HEK293T (cell line): ENCODE data around the gene WRAP73.

Experiments
- CTCF ChIA-PET: fragments of 350-600 bp; formaldehyde crosslinking; extraction: SDS; loops from one replicate; lab custom pipeline; 2021; ENCODE audit warnings: antibody characterized with exemption, inconsistent platforms; lab: Yijun Ruan, JAX
- POLR2A ChIA-PET: fragments of 350-600 bp; formaldehyde crosslinking; extraction: SDS; loops from one replicate; lab custom pipeline; 2020; ENCODE audit warnings: antibody characterized with exemption, inconsistent platforms; lab: Yijun Ruan, JAX
- DNase-seq: peaks from one replicate; pipeline ENCODE4 v3.0.0; 2012; ENCODE audit warnings: mixed read lengths; ENCODE audit errors: extremely low spot score
- ARNT ChIP-seq: fragments of 450-650 bp; IDR thresholded peaks from 2 replicates; pipeline ENCODE4 v1.6.1; 2017; ENCODE audit warnings: mild to moderate bottlenecking
- BHLHE40 ChIP-seq: fragments of 450-650 bp; IDR thresholded peaks from 2 replicates; pipeline ENCODE4 v1.6.1; 2016; ENCODE audit warnings: mild to moderate bottlenecking, moderate library complexity, borderline replicate concordance
- CTBP1 ChIP-seq: fragments of 450-650 bp; IDR thresholded peaks from 2 replicates; pipeline ENCODE4 v1.6.1; 2016; ENCODE audit warnings: borderline replicate concordance
- ELF4 ChIP-seq: fragments of 450-650 bp; IDR thresholded peaks from 2 replicates; pipeline ENCODE4 v1.6.1; 2017; ENCODE audit warnings: antibody characterized with exemption
- FOXA1 ChIP-seq: fragments of 450-650 bp; IDR thresholded peaks from 2 replicates; pipeline ENCODE4 v1.6.1; 2016; ENCODE audit warnings: mild to moderate bottlenecking
- FOXK2 ChIP-seq: fragments of 450-650 bp; IDR thresholded peaks from 2 replicates; pipeline ENCODE4 v1.6.1; 2016; ENCODE audit warnings: mild to moderate bottlenecking
- FOXM1 ChIP-seq: fragments of 450-650 bp; IDR thresholded peaks from 2 replicates; pipeline ENCODE4 v1.6.1; 2017; ENCODE audit warnings: mild to moderate bottlenecking, borderline replicate concordance
- HDGF ChIP-seq: fragments of 450-650 bp; IDR thresholded peaks from 2 replicates; pipeline ENCODE4 v1.6.1; 2017; ENCODE audit warnings: antibody characterized with exemption, borderline replicate concordance
- L3MBTL2 ChIP-seq: fragments of 450-650 bp; conservative IDR thresholded peaks from 2 replicates; pipeline ENCODE4 v1.6.1; 2016; ENCODE audit warnings: mild to moderate bottlenecking
- LEF1 ChIP-seq: fragments of 450-650 bp; IDR thresholded peaks from 2 replicates; pipeline ENCODE4 v1.6.1; 2017; ENCODE audit warnings: mild to moderate bottlenecking, borderline replicate concordance
- NFRKB ChIP-seq: fragments of 450-650 bp; IDR thresholded peaks from 2 replicates; pipeline ENCODE4 v1.6.1; 2016; ENCODE audit warnings: mild to moderate bottlenecking, moderate library complexity
- PKNOX1 ChIP-seq: fragments of 450-650 bp; IDR thresholded peaks from 2 replicates; pipeline ENCODE4 v1.6.1; 2016
- SP1 ChIP-seq: fragments of 450-650 bp; IDR thresholded peaks from 2 replicates; pipeline ENCODE4 v1.6.1; 2017
- SUZ12 ChIP-seq: fragments of 450-650 bp; IDR thresholded peaks from 2 replicates; pipeline ENCODE4 v1.6.1; 2016; ENCODE audit warnings: mild to moderate bottlenecking
- TARDBP ChIP-seq: fragments of 450-650 bp; IDR thresholded peaks from 2 replicates; pipeline ENCODE4 v1.6.1; 2016
- ZNF384 ChIP-seq: fragments of 450-650 bp; IDR thresholded peaks from 2 replicates; pipeline ENCODE4 v1.6.1; 2016

WRAP73 gene

DNA sequence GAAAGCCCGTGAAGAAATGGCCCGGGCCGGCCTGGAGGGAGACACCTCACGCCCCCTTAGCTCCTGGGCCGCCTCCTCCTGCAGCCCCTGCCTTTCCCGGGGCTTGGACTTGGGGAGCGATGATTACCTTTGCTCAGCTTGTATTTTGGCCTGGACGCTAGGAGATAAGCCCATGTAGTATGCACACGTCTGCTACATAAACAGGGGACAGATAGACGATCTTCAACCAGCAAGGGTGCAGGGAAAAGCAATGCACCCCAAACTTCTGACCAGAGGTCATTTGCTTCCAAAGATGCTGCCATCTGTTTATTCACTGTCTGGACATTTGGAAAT lies 3.3 kb upstream of the WRAP73 start:
- TF ChIP-seq ZNF384 = no peak
- TF ChIP-seq BHLHE40 = no peak
- no peak for TF ChIP-seq HDGF
- no peak for TF ChIP-seq NFRKB
- TF ChIP-seq ELF4 = no peak
- TF ChIP-seq PKNOX1 = no peak
- no peak for TF ChIP-seq FOXK2
- no peak for TF ChIP-seq FOXA1
- TF ChIP-seq L3MBTL2 = no peak
- TF ChIP-seq FOXM1 = no peak
- no peak for TF ChIP-seq ARNT
- TF ChIP-seq SUZ12 = no peak
- TF ChIP-seq LEF1 = no peak
- no peak for TF ChIP-seq SP1
- TF ChIP-seq CTBP1 = no peak
- no peak for TF ChIP-seq TARDBP
- ChIA-PET CTCF (interaction anchor here (0.8 to 1.1 kb wide), 2 partner anchors 34 to 71 kb away, joined by 3 read pairs; no protein-coding TSS in a partner anchor), POLR2A (interaction anchor here (0.6 to 1.4 kb wide), 5 partner anchors 9 to 70 kb away, joined by 3 to 4 read pairs (median 3); no protein-coding TSS in a partner anchor)
- DNase-seq = no peak

GRCh38 chr1:3652548-3653285 lies 2.8 kb upstream of the WRAP73 start:
- DNase-seq = peak; percentile 53
- ChIA-PET POLR2A (interaction anchor here (0.8 to 1.4 kb wide), 5 partner anchors 10 to 54 kb away, joined by 3 to 5 read pairs (median 3); no protein-coding TSS in a partner anchor), CTCF (interaction anchor here (0.8 to 1.1 kb wide), 2 partner anchors 34 to 72 kb away, joined by 3 read pairs; no protein-coding TSS in a partner anchor)
- no peak for TF ChIP-seq SP1
- TF ChIP-seq FOXK2 = no peak
- TF ChIP-seq FOXA1 = no peak
- no peak for TF ChIP-seq ZNF384

GRCh38 chr1:3651930-3652547 lies 2.1 kb upstream of the WRAP73 start, which contains the start of gene TP73:
TP73 (plus strand) TSS chr1:3652516; CDS start chr1:3682366, 29,850 bp downstream.
- CTCF ChIA-PET = no interaction called here
- POLR2A ChIA-PET = interaction anchor here (0.8 to 1.4 kb wide), 5 partner anchors 13 to 55 kb away, joined by 3 to 5 read pairs (median 3); no protein-coding TSS in a partner anchor
- peak; percentile 59 for DNase-seq
- TF ChIP-seq TARDBP (no peak), PKNOX1 (no peak), CTBP1 (no peak), ELF4 (no peak), FOXM1 (no peak)

GRCh38 chr1:3651026-3651929 lies 1.4 kb upstream of the WRAP73 start:
- POLR2A ChIA-PET = interaction anchor here (1.0 to 1.4 kb wide), 3 partner anchors 15 to 52 kb away, joined by 3 to 5 read pairs (median 3); no protein-coding TSS in a partner anchor
- CTCF ChIA-PET = no interaction called here
- DNase-seq = no peak
- no peak for TF ChIP-seq BHLHE40
- TF ChIP-seq HDGF = no peak
- no peak for TF ChIP-seq PKNOX1

DNA sequence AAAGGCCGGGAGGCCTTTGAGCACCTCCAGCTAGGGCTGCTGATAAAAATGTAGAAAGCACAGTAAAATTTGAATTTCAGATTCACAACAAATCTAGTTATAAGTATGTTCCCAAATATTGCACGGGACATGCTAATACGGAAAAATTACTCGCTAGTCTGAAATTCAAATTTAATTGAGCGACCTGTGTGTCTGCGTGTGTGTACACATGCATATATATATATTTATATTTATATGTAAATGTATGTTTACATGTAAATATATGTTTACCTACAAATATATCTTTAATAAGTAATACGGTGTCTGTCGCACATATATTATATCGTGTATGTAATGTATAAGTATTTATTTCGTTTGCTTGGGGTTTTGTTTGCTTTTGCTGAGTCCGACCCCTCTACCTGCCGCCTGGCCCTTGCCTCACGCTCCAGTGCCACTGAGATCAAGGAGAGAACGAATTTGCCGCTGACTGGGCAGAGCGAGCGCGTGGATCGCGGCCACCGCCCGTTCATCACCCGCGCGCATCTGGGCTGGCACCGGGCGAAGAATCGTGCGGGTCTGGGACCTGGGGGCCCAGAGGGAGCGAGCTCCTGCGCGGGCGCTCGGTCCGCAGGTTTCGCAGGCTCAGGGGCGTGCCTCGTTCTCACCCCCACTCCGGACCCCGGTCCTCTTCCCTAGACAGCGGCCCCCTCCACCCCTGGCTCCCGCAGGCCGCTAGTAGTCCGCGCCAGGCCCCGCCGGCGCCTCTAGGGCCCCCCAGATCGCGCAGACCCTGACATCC lies 534 bp upstream of the WRAP73 start:
- DNase-seq = no peak
- POLR2A ChIA-PET = interaction anchor here (0.9 to 1.4 kb wide), 2 partner anchors 21 to 30 kb away, joined by 3 read pairs; no protein-coding TSS in a partner anchor
- TF ChIP-seq SP1 (no peak), LEF1 (no peak), BHLHE40 (no peak), L3MBTL2 (no peak)
- CTCF ChIA-PET = no interaction called here
